HPDE6-E6E7 (cell line): ENCODE measurements around the gene MFF.
"Not testable (repeated sequence)": the region's sequence is repeated elsewhere in the genome, so short reads cannot be mapped to it uniquely, and the experiment has no call there.

Experiments used
- DNase-seq: peaks from one replicate; pipeline ENCODE4 v3.0.0; 2011; ENCODE audit warnings: missing footprints; ENCODE audit errors: extremely low spot score

The MFF gene

GRCh38 chr2:227335713-227336112, 10.7 kb downstream of the MFF start:
- no peak for DNase-seq

GRCh38 chr2:227337442-227337841, 12.4 kb downstream of the MFF start:
- DNase-seq: no peak

GRCh38 chr2:227339098-227339599, 14.1 kb downstream of the MFF start:
- no peak for DNase-seq

GRCh38 chr2:227340106-227340505, 15.1 kb downstream of the MFF start:
- no peak for DNase-seq

- no peak for DNase-seq
Observed at GRCh38 chr2:227341553-227341952, 16.5 kb downstream of the MFF start.

- DNase-seq: no peak
Observed at GRCh38 chr2:227344231-227344630, 19.2 kb downstream of the MFF start.

- no peak for DNase-seq
Observed at GRCh38 chr2:227347117-227347516, 22.1 kb downstream of the MFF start.

GRCh38 chr2:227348324-227348723, 23.3 kb downstream of the MFF start:
- DNase-seq: no peak

GRCh38 chr2:227349989-227350612, 25.1 kb downstream of the MFF start:
- DNase-seq: no peak

GRCh38 chr2:227351639-227352038, 26.6 kb downstream of the MFF start:
- DNase-seq: no peak

- no peak for DNase-seq
Observed at GRCh38 chr2:227360351-227360750, 35.3 kb downstream of the MFF start.

- DNase-seq: no peak
Observed at GRCh38 chr2:227363756-227364155, 38.7 kb downstream of the MFF start.

GRCh38 chr2:227364585-227365263, 39.7 kb downstream of the MFF start:
- DNase-seq: not testable (repeated sequence)

- no peak for DNase-seq
Observed at GRCh38 chr2:227365833-227366232, 40.8 kb downstream of the MFF start.

GRCh38 chr2:227366769-227367426, 41.8 kb downstream of the MFF start:
- no peak for DNase-seq

- DNase-seq: no peak
Observed at GRCh38 chr2:227367427-227367795, 42.4 kb downstream of the MFF start.

- no peak for DNase-seq
Observed at GRCh38 chr2:227368574-227368973, 43.5 kb downstream of the MFF start.

- DNase-seq: no peak
Observed at GRCh38 chr2:227370092-227370491, 45.0 kb downstream of the MFF start.

- DNase-seq: no peak
Observed at GRCh38 chr2:227370791-227371312, 45.8 kb downstream of the MFF start.

- DNase-seq: no peak
Observed at GRCh38 chr2:227373389-227373788, 48.3 kb downstream of the MFF start.

GRCh38 chr2:227374158-227374557, 49.1 kb downstream of the MFF start:
- no peak for DNase-seq

GRCh38 chr2:227376656-227377396, 51.8 kb downstream of the MFF start:
- no peak for DNase-seq
